ENCODE results near the gene CEP83. TPM values are rescaled to one million over a fixed set of nuclear protein-coding genes. Genes with fewer than 3 reads are reported as not detected.
"Not testable (repeated sequence)": the region's sequence is repeated elsewhere in the genome, so short reads cannot be mapped to it uniquely, and the experiment has no call there.

The CEP83 gene
- polyA plus RNA-seq, 1 of the 3 experiments (the other 2 are of a cell fraction): 2.5 TPM

- ChIA-PET CTCF (interaction anchor here (0.8 to 1.3 kb wide), 3 partner anchors 13 to 25 kb away, joined by 3 read pairs; no protein-coding TSS in a partner anchor), POLR2A (no interaction called here)
- no peaks in the 10 kb centered on the region for H4K20me1 ChIP-seq (ENCODE audit: insufficient read depth)
- no peaks in the 10 kb centered on the region for H3K9me3 ChIP-seq
- 3% methylated on average over 15 of the region's 23 CpGs for WGBS (ENCODE audit: low lambda C conversion rate)
- peak; percentile 25 for DNase-seq
- H3F3A ChIP-seq (replicated peaks; ENCODE audit: insufficient read depth): no peaks in the 10 kb centered on the region
- peak overlapping the region; percentile 78 to 90 for H3K4me3 ChIP-seq (ENCODE audit: low read depth in 2 of 2, low read length in 1 of 2)
- H2AFZ ChIP-seq (ENCODE audit: low read depth): peak overlapping the region; percentile 99
- H3K27me3 ChIP-seq (ENCODE audit: insufficient read depth): no peaks in the 10 kb centered on the region
- no peaks in the 10 kb centered on the region; a peak in 2 of 4 replicates for H3K4me1 ChIP-seq (ENCODE audit: control insufficient read depth in 1 of 2, insufficient read depth in 2 of 2, low read depth in 1 of 2, low read length in 1 of 2)
- H3K9ac ChIP-seq: peak overlapping the region; percentile 82
- H3K27ac ChIP-seq (ENCODE audit: low read depth in 2 of 2, low read length in 1 of 2): peak overlapping the region; percentile 74 to 78
- peaks cover 27% of the 10 kb centered on the region for H3K79me2 ChIP-seq (ENCODE audit: insufficient read depth)
- H3K4me2 ChIP-seq: peak overlapping the region; percentile 96
- H3K36me3 ChIP-seq (replicated peaks in 1 of 2; ENCODE audit: control insufficient read depth in 1 of 2, insufficient read depth in 2 of 2, low read length in 1 of 2): no peaks in the 10 kb centered on the region
- TF ChIP-seq USF2 (IDR thresholded peaks at IDR 0.05; ENCODE audit: borderline replicate concordance, low read depth, low read length) (no peak), POLR2AphosphoS5 (IDR thresholded peaks at IDR 0.05; ENCODE audit: low read depth, low read length) (no peak), FOSL2 (IDR thresholded peaks at IDR 0.05; ENCODE audit: borderline replicate concordance, low read depth) (no peak)
- H3K9me2 ChIP-seq: no peaks in the 10 kb centered on the region
Observed at GRCh38 chr12:94458877-94459727, 565 bp downstream of the CEP83 start.

- POLR2A ChIA-PET: interaction anchor here (0.7 kb wide), 1 partner anchor 975 kb away, joined by 7 read pairs; no protein-coding TSS in a partner anchor
- Histone ChIP-seq H3F3A (replicated peaks; ENCODE audit: insufficient read depth) (no peaks in the 10 kb centered on the region), H3K4me3 (ENCODE audit: low read depth in 2 of 2, low read length in 1 of 2) (no peak overlapping the region), H3K27me3 (ENCODE audit: insufficient read depth) (no peaks in the 10 kb centered on the region), H2AFZ (ENCODE audit: low read depth) (no peak overlapping the region), H3K4me1 (ENCODE audit: control insufficient read depth in 1 of 2, insufficient read depth in 2 of 2, low read depth in 1 of 2, low read length in 1 of 2) (no peaks in the 10 kb centered on the region; a peak in 2 of 4 replicates), H3K9me2 (no peaks in the 10 kb centered on the region), H3K9me3 (no peaks in the 10 kb centered on the region), H3K9ac (no peak overlapping the region), H4K20me1 (ENCODE audit: insufficient read depth) (no peaks in the 10 kb centered on the region), H3K27ac (ENCODE audit: low read depth in 2 of 2, low read length in 1 of 2) (no peak overlapping the region), H3K36me3 (replicated peaks in 1 of 2; ENCODE audit: control insufficient read depth in 1 of 2, insufficient read depth in 2 of 2, low read length in 1 of 2) (no peaks in the 10 kb centered on the region), H3K79me2 (ENCODE audit: insufficient read depth) (peaks cover 27% of the 10 kb centered on the region), H3K4me2 (no peak overlapping the region)
- 96% methylated on average over 1 of the region's 1 CpG for WGBS (ENCODE audit: low lambda C conversion rate)
- CTCF ChIA-PET: no interaction called here
- no peak for DNase-seq
- TF ChIP-seq NRF1 (IDR thresholded peaks at IDR 0.05; ENCODE audit: low read depth, low read length): no peak
- no peak for TF ChIP-seq NFIC (IDR thresholded peaks at IDR 0.05; ENCODE audit: borderline replicate concordance)
- TF ChIP-seq MAX (IDR thresholded peaks at IDR 0.05; ENCODE audit: low read depth): no peak
- TF ChIP-seq RCOR1 (IDR thresholded peaks at IDR 0.05; ENCODE audit: low read length): no peak
- TF ChIP-seq TCF12 (IDR thresholded peaks at IDR 0.05): no peak
- no peak for TF ChIP-seq USF2 (IDR thresholded peaks at IDR 0.05; ENCODE audit: borderline replicate concordance, low read depth, low read length)
- no peak for TF ChIP-seq TEAD4 (IDR thresholded peaks at IDR 0.05; ENCODE audit: borderline replicate concordance, insufficient read depth)
- TF ChIP-seq USF1 (IDR thresholded peaks at IDR 0.05; ENCODE audit: borderline replicate concordance, low read depth): no peak
- TF ChIP-seq PBX3 (IDR thresholded peaks at IDR 0.05): no peak
- no peak for TF ChIP-seq TAF1 (IDR thresholded peaks at IDR 0.05; ENCODE audit: borderline replicate concordance, low read depth, low read length)
- no peak for TF ChIP-seq RAD21 (IDR thresholded peaks at IDR 0.05; ENCODE audit: low read length)
- TF ChIP-seq ELF1 (IDR thresholded peaks at IDR 0.05): no peak
- TF ChIP-seq EZH2phosphoT487 (IDR thresholded peaks at IDR 0.05; ENCODE audit: borderline replicate concordance, low read depth): no peak
Observed at GRCh38 chr12:94457311-94457710, 2.4 kb downstream of the CEP83 start.

- H3K27ac ChIP-seq (ENCODE audit: low read depth in 2 of 2, low read length in 1 of 2); H3K4me2 ChIP-seq; H4K20me1 ChIP-seq (ENCODE audit: insufficient read depth); H3K9ac ChIP-seq; POLR2A ChIA-PET; H2AFZ ChIP-seq (ENCODE audit: low read depth); H3K4me3 ChIP-seq (ENCODE audit: low read depth in 2 of 2, low read length in 1 of 2); H3K9me2 ChIP-seq; H3F3A ChIP-seq (replicated peaks; ENCODE audit: insufficient read depth); DNase-seq; H3K4me1 ChIP-seq (ENCODE audit: control insufficient read depth in 1 of 2, insufficient read depth in 2 of 2, low read depth in 1 of 2, low read length in 1 of 2); H3K36me3 ChIP-seq (replicated peaks in 1 of 2; ENCODE audit: control insufficient read depth in 1 of 2, insufficient read depth in 2 of 2, low read length in 1 of 2); H3K9me3 ChIP-seq; H3K27me3 ChIP-seq (ENCODE audit: insufficient read depth): not testable (repeated sequence)
- CTCF ChIA-PET: interaction anchor here (1.1 to 1.2 kb wide), 2 partner anchors 305 to 352 kb away, joined by 3 read pairs; no protein-coding TSS in a partner anchor
- peaks cover 37% of the 10 kb centered on the region for H3K79me2 ChIP-seq (ENCODE audit: insufficient read depth)
- WGBS (ENCODE audit: low lambda C conversion rate): 93% methylated on average over 7 of the region's 7 CpGs
Observed at GRCh38 chr12:94454318-94454717, 5.3 kb downstream of the CEP83 start.

Data from SK-N-SH (cell line).